NCI-H1417 treated with DMSO at 0.1 percent for 48 hours (cell line): ENCODE results near the gene ZNF213.
"Not testable (repeated sequence)": the region's sequence is repeated elsewhere in the genome, so short reads cannot be mapped to it uniquely, and the experiment has no call there.

Experiments
- DNase-seq: peaks from one replicate; lab custom pipeline; 2025; lab: John Stamatoyannopoulos, UW

Gene ZNF213

GRCh38 chr16:3170440-3171180 lies 35.8 kb downstream of the ZNF213 start:
- DNase-seq = no peak

GRCh38 chr16:3171181-3171854 lies 36.5 kb downstream of the ZNF213 start:
- DNase-seq = no peak

GRCh38 chr16:3171855-3172593 lies 37.2 kb downstream of the ZNF213 start:
- no peak for DNase-seq

- no peak for DNase-seq
Observed at GRCh38 chr16:3173892-3174617, 39.2 kb downstream of the ZNF213 start.

- no peak for DNase-seq
Observed at GRCh38 chr16:3174618-3175148, 39.9 kb downstream of the ZNF213 start.

- no peak for DNase-seq
Observed at GRCh38 chr16:3175157-3176093, 40.6 kb downstream of the ZNF213 start.

- no peak for DNase-seq
Observed at GRCh38 chr16:3179651-3180050, 44.8 kb downstream of the ZNF213 start.

GRCh38 chr16:3180445-3180878 lies 45.6 kb downstream of the ZNF213 start:
- DNase-seq = no peak

GRCh38 chr16:3182293-3182607 lies 47.4 kb downstream of the ZNF213 start:
- not testable (repeated sequence) for DNase-seq

GRCh38 chr16:3182608-3183444 lies 48.0 kb downstream of the ZNF213 start:
- no peak for DNase-seq

- DNase-seq = no peak
Observed at GRCh38 chr16:3183445-3184139, 48.8 kb downstream of the ZNF213 start.

GRCh38 chr16:3186946-3187690 lies 52.3 kb downstream of the ZNF213 start:
- DNase-seq = no peak

- no peak for DNase-seq
Observed at GRCh38 chr16:3187798-3188674, 53.2 kb downstream of the ZNF213 start, which contains the start of gene OR1F1. Gene OR1F1 (plus strand): TSS chr16:3188204.

GRCh38 chr16:3188675-3188924 lies 53.8 kb downstream of the ZNF213 start:
- no peak for DNase-seq

- DNase-seq = no peak
Observed at GRCh38 chr16:3188925-3189825, 54.3 kb downstream of the ZNF213 start.

- no peak for DNase-seq
Observed at GRCh38 chr16:3189869-3190268, 55.0 kb downstream of the ZNF213 start.

- DNase-seq = no peak
Observed at GRCh38 chr16:3190949-3191353, 56.1 kb downstream of the ZNF213 start.
